PC-3 (cell line): Measurements from ENCODE around the gene KCNK2. TPM values are rescaled to one million over a fixed set of nuclear protein-coding genes. Genes with fewer than 3 reads are reported as not detected.

Experiments
- ATAC-seq: fragments of 200-7000 bp; cut with Tn5 transposase; 2 replicates; pipeline ENCODE4 v1.9.1; 2020; ENCODE audit warnings: mild to moderate bottlenecking, moderate library complexity
- BruUV-seq: library from RNA; stranded (reverse); fragments of 400-500 nt; replicated peaks from 2 replicates; lab custom pipeline; 2021; lab: Mats Ljungman, UMichigan
- CTCF ChIA-PET: fragments of 300-600 bp; sonication (Branson Sonifier 250); formaldehyde crosslinking; loops from one replicate; lab custom pipeline; 2022; ENCODE audit warnings: antibody characterized with exemption; lab: Charles Lee
- POLR2A ChIA-PET: fragments of 300-600 bp; sonication (Branson Sonifier 250); formaldehyde crosslinking; loops from one replicate; lab custom pipeline; 2022; ENCODE audit warnings: antibody characterized with exemption; ENCODE audit not compliant: unreplicated experiment; lab: Charles Lee
- DNase-seq: peaks from one replicate; pipeline ENCODE4 v3.0.0-alpha.2; 2015
- H2AFZ ChIP-seq: fragments of 300-600 bp; sonication (generic); 2 replicates; pipeline ENCODE4 v1.6.0; 2016; ENCODE audit warnings: antibody characterized with exemption, low read length
- H3F3A ChIP-seq: fragments of 300-600 bp; sonication (generic); one replicate; pipeline ENCODE4 v1.6.0; 2017; ENCODE audit warnings: antibody characterized with exemption, low read length, control low read depth, mild to moderate bottlenecking; ENCODE audit not compliant: unreplicated experiment
- H3K27ac ChIP-seq: fragments of 300-600 bp; sonication (generic); 2 replicates; pipeline ENCODE4 v1.5.1; 2016; ENCODE audit warnings: mild to moderate bottlenecking, low read length
- H3K27me3 ChIP-seq: fragments of 300-600 bp; sonication (generic); 2 replicates; pipeline ENCODE4 v1.6.1; 2016; ENCODE audit warnings: low read length, mixed read lengths
- H3K36me3 ChIP-seq: fragments of 300-600 bp; sonication (generic); 2 replicates; pipeline ENCODE4 v1.6.1; 2016; ENCODE audit warnings: low read depth, mixed run types, low read length, mixed read lengths
- H3K4me1 ChIP-seq: fragments of 300-600 bp; sonication (generic); 2 replicates; pipeline ENCODE4 v1.5.1; 2016; ENCODE audit warnings: low read length; ENCODE audit not compliant: insufficient read depth
- H3K4me2 ChIP-seq: fragments of 300-600 bp; sonication (generic); 2 replicates; pipeline ENCODE4 v1.6.0; 2016; ENCODE audit warnings: low read length
- H3K4me3 ChIP-seq: fragments of 300-600 bp; sonication (generic); 2 replicates; pipeline ENCODE4 v1.5.1; 2016; ENCODE audit warnings: mild to moderate bottlenecking, low read length, mixed read lengths
- H3K79me2 ChIP-seq: fragments of 300-600 bp; sonication (generic); 2 replicates; pipeline ENCODE4 v1.6.1; 2017; ENCODE audit warnings: low read length, mixed read lengths
- H3K9ac ChIP-seq: fragments of 300-600 bp; sonication (generic); 2 replicates; pipeline ENCODE4 v1.6.0; 2016; ENCODE audit warnings: mild to moderate bottlenecking, low read length
- H3K9me2 ChIP-seq: fragments of 300-600 bp; sonication (generic); replicated peaks from 2 replicates; pipeline ENCODE4 v1.6.1; 2016; ENCODE audit warnings: mixed run types, low read length, mixed read lengths
- H3K9me3 ChIP-seq: fragments of 300-600 bp; sonication (generic); 2 replicates; pipeline ENCODE4 v1.6.1; 2016; ENCODE audit warnings: low read length, mixed read lengths
- H4K20me1 ChIP-seq: fragments of 300-600 bp; sonication (generic); 2 replicates; pipeline ENCODE4 v1.6.1; 2016; ENCODE audit warnings: low read length, mixed read lengths
- CTCF ChIP-seq: fragments of 300-600 bp; sonication (generic); conservative IDR thresholded peaks from 2 replicates; pipeline ENCODE4 v1.5.1; 2017; ENCODE audit warnings: antibody characterized with exemption, low read depth, mild to moderate bottlenecking, low read length
- EZH2 ChIP-seq: fragments of 300-600 bp; sonication (generic); IDR thresholded peaks from one replicate; pipeline ENCODE4 v1.6.1; 2017; ENCODE audit warnings: antibody characterized with exemption, mild to moderate bottlenecking, low read length; ENCODE audit not compliant: unreplicated experiment
- EZH2phosphoT487 ChIP-seq: fragments of 300-600 bp; sonication (generic); IDR thresholded peaks from 2 replicates; pipeline ENCODE4 v1.6.1; 2018; ENCODE audit warnings: mild to moderate bottlenecking, antibody characterized with exemption, low read length, borderline replicate concordance
- intact Hi-C: fragments of 100-400 bp; cut with micrococcal nuclease; formaldehyde crosslinking; loops from 2 replicates; pipeline ENCODE4 v1.9.0; 2023
- total RNA-seq: library from RNA; depleted of rRNA; stranded (reverse); fragments of >200 nt; gene quantifications from 2 replicates; pipeline ENCODE4 v1.2.3, GENCODE V29; 2014

Gene KCNK2
- total RNA-seq, 1 experiment from 2014 or later, result not detected

- POLR2A ChIA-PET, result interaction anchor here (0.6 kb wide), 1 partner anchor 1538 kb away, joined by 3 read pairs; no protein-coding TSS in a partner anchor
- no peak overlapping the region for H2AFZ ChIP-seq
- no peaks in the 10 kb centered on the region for H4K20me1 ChIP-seq
- no peaks in the 10 kb centered on the region for H3F3A ChIP-seq
- no peak overlapping the region for H3K9ac ChIP-seq
- ATAC-seq (no peak), DNase-seq (no peak)
- no TSS peak for BruUV-seq
- H3K4me2 ChIP-seq, result no peak overlapping the region
- intact Hi-C loops, result no loop called here
- H3K9me3 ChIP-seq, result no peaks in the 10 kb centered on the region
- no peaks in the 10 kb centered on the region for H3K79me2 ChIP-seq
- H3K4me3 ChIP-seq, result no peak overlapping the region
- no peaks in the 10 kb centered on the region for H3K9me2 ChIP-seq
- H3K36me3 ChIP-seq, result no peaks in the 10 kb centered on the region
- no peaks in the 10 kb centered on the region for H3K27me3 ChIP-seq
- H3K4me1 ChIP-seq, result peaks cover 20% of the 10 kb centered on the region
- H3K27ac ChIP-seq, result no peak overlapping the region
- CTCF ChIA-PET, result no interaction called here
- no peak for TF ChIP-seq EZH2phosphoT487
- no peak for TF ChIP-seq EZH2
- no peak for TF ChIP-seq CTCF
These were observed 102.6 kb downstream of the KCNK2 start for GRCh38 chr1:215185067-215185620.

GRCh38 chr1:215188302-215188950 is 105.9 kb downstream of the KCNK2 start:
- H3K9ac ChIP-seq, result peak overlapping the region; percentile 22; the same call in 1 of the 2 replicates
- intact Hi-C loops, result loop anchor here (1.0 kb wide), 1 partner anchor 85 kb away; no protein-coding TSS in a partner anchor
- 0 out of 2 replicates have a peak overlapping the region, but pooled peaks have one; percentile 2 for H2AFZ ChIP-seq
- H3K4me2 ChIP-seq, result peak overlapping the region; percentile 42
- H3K4me3 ChIP-seq, result peak overlapping the region; percentile 1; the same call in 1 of the 2 replicates
- H3K27me3 ChIP-seq, result no peaks in the 10 kb centered on the region
- BruUV-seq, result TSS peak; percentile 75
- no peaks in the 10 kb centered on the region for H4K20me1 ChIP-seq
- DNase-seq, result peak; percentile 63
- H3K36me3 ChIP-seq, result no peaks in the 10 kb centered on the region
- H3F3A ChIP-seq, result no peaks in the 10 kb centered on the region
- no peaks in the 10 kb centered on the region for H3K79me2 ChIP-seq
- TF ChIP-seq EZH2phosphoT487 (no peak), EZH2 (no peak), CTCF (no peak)
- POLR2A ChIA-PET, result no interaction called here
- H3K4me1 ChIP-seq, result peaks cover 36% of the 10 kb centered on the region
- peak; percentile 66 for ATAC-seq
- no peaks in the 10 kb centered on the region for H3K9me3 ChIP-seq
- H3K9me2 ChIP-seq, result no peaks in the 10 kb centered on the region
- CTCF ChIA-PET, result no interaction called here
- H3K27ac ChIP-seq, result peak overlapping the region; percentile 64

GRCh38 chr1:215192306-215192705 is 109.8 kb downstream of the KCNK2 start:
- intact Hi-C loops, result loop anchor here (1.0 to 5.0 kb wide), 4 partner anchors 78 to 374 kb away; partner anchors contain the start of gene KCTD3
- Histone ChIP-seq H3F3A (no peaks in the 10 kb centered on the region), H3K27ac (peak overlapping the region; percentile 16), H3K4me3 (no peak overlapping the region), H3K9ac (no peak overlapping the region), H3K4me1 (peaks cover 38% of the 10 kb centered on the region), H3K4me2 (peak overlapping the region; percentile 23), H3K9me3 (no peaks in the 10 kb centered on the region), H4K20me1 (no peaks in the 10 kb centered on the region), H3K9me2 (no peaks in the 10 kb centered on the region), H3K36me3 (no peaks in the 10 kb centered on the region), H3K27me3 (no peaks in the 10 kb centered on the region), H3K79me2 (no peaks in the 10 kb centered on the region), H2AFZ (no peak overlapping the region)
- DNase-seq, result peak; percentile 85
- no TSS peak for BruUV-seq
- ChIA-PET CTCF (interaction anchor here (0.5 kb wide), 1 partner anchor 291 kb away, joined by 3 read pairs; no protein-coding TSS in a partner anchor), POLR2A (no interaction called here)
- ATAC-seq, result peak; percentile 60
- TF ChIP-seq EZH2phosphoT487, result no peak
- no peak for TF ChIP-seq EZH2
- TF ChIP-seq CTCF, result no peak
